LoVo (cell line): Measurements from ENCODE around the gene TRIM41.
"Not testable (repeated sequence)": the region's sequence is repeated elsewhere in the genome, so short reads cannot be mapped to it uniquely, and the experiment has no call there.

ENCODE experiments used
- DNase-seq: peaks from one replicate; pipeline ENCODE4 v3.0.0-alpha.2; 2016; ENCODE audit warnings: low spot score

The TRIM41 gene

GRCh38 chr5:181223058-181223728 lies at the start of gene TRIM41:
TRIM41 (plus strand) TSS chr5:181223281; CDS start chr5:181224000, 719 bp downstream.
- peak; percentile 96 for DNase-seq

- DNase-seq, result peak; percentile 72
These were observed 49.4 kb upstream of the TRIM41 start for GRCh38 chr5:181173420-181174342.

- DNase-seq, result no peak
These were observed 46.7 kb upstream of the TRIM41 start for GRCh38 chr5:181176254-181176952.

GRCh38 chr5:181177559-181177958 lies 45.5 kb upstream of the TRIM41 start:
- DNase-seq, result not testable (repeated sequence)

- DNase-seq, result peak; percentile 69
These were observed 41.2 kb upstream of the TRIM41 start for GRCh38 chr5:181181650-181182565.

DNA sequence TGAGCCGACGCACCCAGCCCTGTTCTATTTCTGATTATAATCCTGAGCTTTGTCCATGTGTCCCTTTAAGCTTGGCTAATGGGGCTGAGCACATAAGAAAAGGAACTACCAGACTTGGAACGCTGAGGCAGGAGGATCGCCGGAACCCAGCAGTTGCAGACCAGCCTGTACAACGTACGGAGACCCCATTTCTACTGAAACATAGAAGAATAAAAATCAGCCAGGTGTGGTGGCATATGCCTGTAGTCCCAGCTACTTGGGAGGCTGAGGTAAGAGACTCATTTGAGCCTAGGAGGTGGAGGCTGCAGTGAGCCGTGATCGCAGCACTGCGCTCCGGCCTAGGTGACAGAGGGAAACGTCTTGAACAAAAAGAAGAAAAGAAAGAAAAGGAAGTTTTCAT lies 40.4 kb upstream of the TRIM41 start:
- DNase-seq, result no peak

- peak; percentile 29 for DNase-seq
These were observed 38.2 kb upstream of the TRIM41 start for GRCh38 chr5:181184845-181185216.

DNA sequence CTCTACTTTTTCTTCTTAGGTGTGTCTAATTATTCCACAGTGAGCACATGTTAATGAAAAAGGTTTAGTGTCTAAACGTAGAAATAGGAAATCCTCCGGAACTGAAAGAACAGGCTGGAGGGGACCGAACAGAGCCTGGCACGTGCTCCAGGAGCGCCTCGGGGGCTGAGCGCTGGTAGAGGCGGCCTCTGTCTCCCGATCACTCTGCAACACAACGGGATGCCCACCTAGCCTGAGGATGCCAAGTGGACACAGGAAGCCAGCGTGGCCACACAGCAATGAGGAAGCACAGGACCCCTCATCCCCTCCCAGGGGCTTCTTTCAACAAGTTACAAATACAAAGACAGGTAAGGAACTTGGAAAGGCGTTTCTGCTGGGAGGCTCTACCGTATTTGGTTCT lies 37.5 kb upstream of the TRIM41 start:
- no peak for DNase-seq

DNA sequence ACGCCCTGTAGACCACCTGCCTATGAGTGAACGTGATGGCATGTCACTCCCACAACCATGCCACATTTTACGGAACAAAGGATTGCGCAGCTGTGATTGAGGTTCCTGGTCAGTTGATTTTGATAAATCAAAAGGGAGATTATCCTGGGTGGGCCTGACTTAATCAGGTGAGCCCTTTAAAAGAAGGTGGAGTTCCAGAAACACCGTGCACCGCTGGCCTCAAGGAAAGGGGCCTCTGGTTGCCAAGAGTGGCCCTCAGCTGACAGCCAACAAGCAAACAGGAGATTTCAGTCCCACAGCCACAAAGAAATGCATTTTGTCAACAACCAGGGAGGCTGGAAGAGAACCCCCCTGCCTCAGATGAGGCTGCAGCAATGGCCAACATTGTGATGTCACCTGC lies 37.1 kb upstream of the TRIM41 start:
- DNase-seq, result no peak

- no peak for DNase-seq
These were observed 36.0 kb upstream of the TRIM41 start for GRCh38 chr5:181186986-181187499.

DNA sequence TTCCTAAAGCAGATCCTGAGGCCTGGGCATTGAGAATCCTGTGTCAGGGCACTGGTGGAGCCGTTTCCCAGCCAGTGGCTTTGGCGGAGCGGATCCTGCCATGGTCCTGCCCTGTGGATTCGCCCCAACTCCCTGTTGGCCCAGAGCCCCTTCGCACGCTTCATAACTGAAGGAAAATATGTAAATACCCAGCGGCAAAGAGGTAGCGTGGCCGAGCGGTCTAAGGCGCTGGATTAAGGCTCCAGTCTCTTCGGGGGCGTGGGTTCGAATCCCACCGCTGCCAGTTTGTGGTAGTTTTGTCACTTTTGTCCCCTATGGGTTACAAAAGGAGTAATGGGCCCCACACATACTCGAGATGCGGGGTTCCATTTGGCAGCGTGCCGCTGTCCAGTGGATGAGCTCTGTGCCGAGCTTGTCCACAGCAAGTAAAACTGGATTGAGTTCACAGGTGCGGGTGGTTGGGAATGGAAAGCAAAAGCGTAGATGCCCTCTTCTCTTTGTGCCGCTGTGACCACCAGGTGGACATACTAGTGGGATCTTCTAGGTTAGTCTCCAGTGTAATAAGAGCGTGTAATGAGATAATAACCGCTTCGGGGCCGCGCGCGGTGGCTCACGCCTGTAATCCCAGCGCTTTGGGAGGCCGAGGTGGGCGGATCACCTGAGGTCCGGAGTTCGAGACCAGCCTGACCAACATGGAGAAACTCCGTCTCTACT lies 35.4 kb upstream of the TRIM41 start:
- DNase-seq, result peak; percentile 81

DNA sequence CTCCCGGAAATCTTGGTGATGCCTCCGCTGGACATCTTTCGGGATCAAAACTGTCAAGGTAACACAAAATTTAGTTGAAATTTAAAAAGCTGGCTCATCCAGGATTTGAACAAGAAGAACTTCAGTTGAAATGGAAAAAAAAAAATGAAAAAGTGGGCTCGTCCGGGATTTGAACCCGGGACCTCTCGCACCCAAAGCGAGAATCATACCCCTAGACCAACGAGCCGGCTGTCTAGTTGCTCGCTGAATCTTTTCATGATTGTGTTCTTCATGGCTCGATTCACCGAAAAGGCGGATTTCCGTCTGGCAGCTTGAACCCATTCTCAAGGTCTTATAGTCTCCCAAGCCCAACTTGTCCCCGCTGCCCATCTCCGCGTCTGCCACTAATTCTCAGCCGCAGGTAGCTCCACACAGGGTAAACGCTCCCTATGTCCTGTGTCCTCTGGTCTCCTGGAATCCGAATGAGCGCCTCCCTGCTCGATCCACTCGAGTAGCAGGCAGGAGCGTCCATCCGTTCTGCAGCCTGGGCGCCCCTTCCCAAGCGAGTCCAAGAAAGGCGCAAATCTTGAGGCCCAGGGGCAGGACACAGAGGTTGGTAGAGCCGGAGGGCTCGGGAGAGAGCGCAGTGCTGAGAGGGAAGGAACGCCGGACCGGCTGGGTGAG lies 34.2 kb upstream of the TRIM41 start:
- DNase-seq, result peak; percentile 79

DNA sequence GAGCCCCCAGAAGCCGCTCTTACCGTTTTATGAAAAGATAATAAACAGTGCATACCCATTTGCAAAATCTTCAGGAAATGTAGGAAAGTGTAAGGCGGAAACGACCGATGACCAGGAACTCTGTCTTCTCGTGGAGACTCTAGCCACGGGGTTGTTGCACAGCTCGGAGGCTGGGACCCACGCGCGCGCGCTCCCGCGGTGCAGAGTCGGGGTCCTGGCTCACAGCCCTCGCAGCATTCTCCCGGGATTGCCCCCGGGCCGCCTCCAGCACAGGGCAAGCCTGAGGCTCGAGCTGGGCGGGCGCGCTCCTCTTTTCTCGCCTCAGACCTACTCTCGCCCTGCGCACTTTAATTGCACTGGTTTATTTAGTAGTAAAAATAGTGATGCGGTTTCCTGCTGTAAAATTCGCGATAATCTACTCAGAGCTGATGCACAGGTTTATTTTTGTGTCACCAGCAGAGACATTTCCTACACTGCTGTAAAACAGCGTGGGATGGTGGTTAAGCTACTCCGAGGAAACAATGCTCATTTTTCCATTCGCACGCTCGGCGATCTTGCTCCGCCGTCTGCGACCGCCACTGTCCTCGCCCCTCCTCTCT lies 33.6 kb upstream of the TRIM41 start:
- DNase-seq, result no peak

- DNase-seq, result peak; percentile 38
These were observed 32.9 kb upstream of the TRIM41 start for GRCh38 chr5:181189962-181190710.

DNA sequence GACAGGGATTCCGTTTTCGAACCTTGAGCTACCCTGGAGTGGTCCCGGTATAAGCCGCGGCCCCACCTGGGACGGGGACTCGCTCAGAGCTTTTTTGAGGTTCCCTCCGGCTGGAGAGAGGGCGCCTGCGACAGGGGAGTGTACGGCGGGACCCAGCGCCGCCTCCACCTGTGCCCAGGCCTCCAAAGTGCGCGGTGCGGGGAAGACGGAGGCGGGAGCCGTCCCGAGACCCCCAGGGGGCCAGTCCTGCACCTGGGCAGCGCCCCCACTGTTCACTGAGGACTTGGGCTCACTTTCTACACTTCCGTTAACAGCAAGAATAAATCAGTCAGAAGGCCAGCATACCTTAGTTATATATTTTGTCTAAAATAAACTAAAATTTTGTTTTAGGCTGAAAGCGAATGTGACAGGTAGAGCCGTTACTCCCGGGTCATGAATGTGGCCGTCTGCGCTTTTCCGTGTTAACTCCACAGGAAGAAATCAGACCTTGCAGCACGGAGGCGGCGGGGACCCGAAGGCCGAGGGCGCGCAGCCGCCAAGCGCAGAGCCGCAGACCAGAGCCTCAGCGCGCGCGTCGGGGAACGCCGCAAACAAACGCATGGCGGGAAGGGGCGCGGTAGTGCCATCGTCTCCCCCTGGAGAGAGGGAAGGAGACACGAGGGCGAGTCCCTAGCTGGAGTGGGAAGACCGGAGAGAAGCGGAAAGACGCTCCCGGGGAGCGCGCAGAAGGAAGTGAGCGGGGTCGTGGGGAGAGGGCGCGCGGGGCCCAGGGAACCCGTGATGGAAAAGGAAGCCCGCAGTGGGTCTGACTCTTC lies 32.2 kb upstream of the TRIM41 start:
- peak; percentile 57 for DNase-seq

GRCh38 chr5:181191526-181192336 lies 31.4 kb upstream of the TRIM41 start:
- DNase-seq, result peak; percentile 97
